Neutrophil (primary cell): ENCODE measurements around the gene RAI1.

Experiments
- H3K27ac ChIP-seq: fragments of 200-600 bp; sonication (generic); 2 replicates; pipeline ENCODE4 v1.5.1; 2016; ENCODE audit warnings: mild to moderate bottlenecking, moderate library complexity
- H3K27me3 ChIP-seq: fragments of 200-600 bp; sonication (generic); 2 replicates; pipeline ENCODE4 v1.6.0; 2016; ENCODE audit warnings: mild to moderate bottlenecking
- H3K36me3 ChIP-seq: fragments of 200-600 bp; sonication (generic); 2 replicates; pipeline ENCODE4 v1.5.1; 2017
- H3K4me1 ChIP-seq, 2 experiments: fragments of 200-600 bp in 1 of 2; sonication (generic) in 1 of 2; 1 replicate in 1 of 2; 2 replicates in 1 of 2; pipeline versions ENCODE4 v1.5.1 to v1.6.1; 2013 to 2016; ENCODE audit warnings: low read depth in 1 of 2, low read length in 1 of 2, mild to moderate bottlenecking in 1 of 2, moderate library complexity in 1 of 2; ENCODE audit not compliant: control insufficient read depth in 1 of 2, insufficient read depth in 1 of 2
- H3K4me3 ChIP-seq, 2 experiments: fragments of 200-600 bp in 1 of 2; sonication (generic) in 1 of 2; 1 replicate in 1 of 2; 2 replicates in 1 of 2; pipeline ENCODE4 v1.5.1; 2013 to 2016; ENCODE audit warnings: low read depth in 1 of 2, low read length in 1 of 2, mild to moderate bottlenecking in 1 of 2, moderate library complexity in 1 of 2
- H3K9me3 ChIP-seq: fragments of 200-600 bp; sonication (generic); 2 replicates; pipeline ENCODE4 v1.5.1; 2016
- TF ChIP-seq, protein P1 (sequence below): fragments of 200-600 bp; sonication (generic); IDR thresholded peaks from 2 replicates; pipeline ENCODE4 v1.5.1; 2016; ENCODE audit warnings: antibody characterized with exemption

Gene RAI1

GRCh38 chr17:17648762-17649161, 32.5 kb upstream of the RAI1 start:
- Histone ChIP-seq H3K4me1 (no peaks in the 10 kb centered on the region), H3K27ac (no peak overlapping the region), H3K9me3 (no peaks in the 10 kb centered on the region), H3K36me3 (no peaks in the 10 kb centered on the region), H3K4me3 (no peak overlapping the region), H3K27me3 (no peaks in the 10 kb centered on the region)
- TF ChIP-seq, protein P1, sequence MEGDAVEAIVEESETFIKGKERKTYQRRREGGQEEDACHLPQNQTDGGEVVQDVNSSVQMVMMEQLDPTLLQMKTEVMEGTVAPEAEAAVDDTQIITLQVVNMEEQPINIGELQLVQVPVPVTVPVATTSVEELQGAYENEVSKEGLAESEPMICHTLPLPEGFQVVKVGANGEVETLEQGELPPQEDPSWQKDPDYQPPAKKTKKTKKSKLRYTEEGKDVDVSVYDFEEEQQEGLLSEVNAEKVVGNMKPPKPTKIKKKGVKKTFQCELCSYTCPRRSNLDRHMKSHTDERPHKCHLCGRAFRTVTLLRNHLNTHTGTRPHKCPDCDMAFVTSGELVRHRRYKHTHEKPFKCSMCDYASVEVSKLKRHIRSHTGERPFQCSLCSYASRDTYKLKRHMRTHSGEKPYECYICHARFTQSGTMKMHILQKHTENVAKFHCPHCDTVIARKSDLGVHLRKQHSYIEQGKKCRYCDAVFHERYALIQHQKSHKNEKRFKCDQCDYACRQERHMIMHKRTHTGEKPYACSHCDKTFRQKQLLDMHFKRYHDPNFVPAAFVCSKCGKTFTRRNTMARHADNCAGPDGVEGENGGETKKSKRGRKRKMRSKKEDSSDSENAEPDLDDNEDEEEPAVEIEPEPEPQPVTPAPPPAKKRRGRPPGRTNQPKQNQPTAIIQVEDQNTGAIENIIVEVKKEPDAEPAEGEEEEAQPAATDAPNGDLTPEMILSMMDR = no peak

DNA sequence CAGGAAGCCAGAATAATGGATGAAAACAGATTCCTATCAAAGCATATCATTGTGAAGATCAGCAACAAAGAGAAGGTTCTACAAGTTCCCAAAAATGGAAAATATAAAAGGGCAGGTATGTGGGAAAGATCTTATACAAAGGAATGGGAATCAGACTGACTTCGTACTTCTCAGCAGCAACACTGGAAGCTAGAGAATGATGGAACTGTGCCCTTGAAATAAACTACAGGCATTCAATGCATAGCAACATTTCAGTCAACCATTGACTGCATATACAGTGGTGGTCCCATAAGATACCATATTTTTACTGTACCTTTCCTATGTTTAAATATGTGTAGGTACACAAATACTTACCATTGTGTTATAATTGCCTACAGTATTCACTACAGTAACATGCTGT, 30.3 kb upstream of the RAI1 start:
- TF ChIP-seq, protein P1 = no peak

DNA sequence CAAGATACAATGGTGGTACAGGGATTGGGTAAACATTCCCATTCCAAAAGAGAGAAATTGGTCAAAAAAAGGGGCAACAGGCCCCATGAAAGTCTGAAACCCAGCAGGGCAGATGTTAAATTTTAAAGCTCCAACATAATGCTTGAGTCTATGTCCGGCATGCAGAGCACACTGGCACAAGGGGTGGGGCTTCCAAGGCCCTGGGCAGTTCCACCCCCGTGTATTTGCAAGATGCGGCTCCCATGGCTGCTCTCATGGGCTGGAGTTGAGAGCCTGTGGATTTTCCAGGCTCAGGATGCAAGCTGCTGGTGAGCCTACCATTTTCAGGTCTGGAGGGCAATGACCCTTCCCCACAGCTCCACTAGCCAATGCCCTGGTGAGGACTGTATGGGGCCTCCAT, 27.9 kb upstream of the RAI1 start:
- H3K4me3 ChIP-seq = no peak overlapping the region
- no peak overlapping the region for H3K27ac ChIP-seq
- TF ChIP-seq, protein P1 = no peak
- H3K4me1 ChIP-seq = no peaks in the 10 kb centered on the region
- H3K36me3 ChIP-seq = no peaks in the 10 kb centered on the region
- no peaks in the 10 kb centered on the region for H3K27me3 ChIP-seq
- H3K9me3 ChIP-seq = no peaks in the 10 kb centered on the region

More for the DNA sequence above, 30.3 kb upstream of the RAI1 start:
- Histone ChIP-seq H3K27me3 (no peaks in the 10 kb centered on the region), H3K27ac (no peak overlapping the region), H3K9me3 (no peaks in the 10 kb centered on the region), H3K36me3 (no peaks in the 10 kb centered on the region), H3K4me1 (no peaks in the 10 kb centered on the region), H3K4me3 (no peak overlapping the region)

GRCh38 chr17:17659340-17659739, 21.9 kb upstream of the RAI1 start:
- no peaks in the 10 kb centered on the region for H3K4me1 ChIP-seq
- H3K4me3 ChIP-seq = no peak overlapping the region
- H3K27me3 ChIP-seq = peaks cover 7% of the 10 kb centered on the region
- TF ChIP-seq, protein P1 = no peak
- no peaks in the 10 kb centered on the region for H3K36me3 ChIP-seq
- no peak overlapping the region for H3K27ac ChIP-seq
- H3K9me3 ChIP-seq = no peaks in the 10 kb centered on the region

DNA sequence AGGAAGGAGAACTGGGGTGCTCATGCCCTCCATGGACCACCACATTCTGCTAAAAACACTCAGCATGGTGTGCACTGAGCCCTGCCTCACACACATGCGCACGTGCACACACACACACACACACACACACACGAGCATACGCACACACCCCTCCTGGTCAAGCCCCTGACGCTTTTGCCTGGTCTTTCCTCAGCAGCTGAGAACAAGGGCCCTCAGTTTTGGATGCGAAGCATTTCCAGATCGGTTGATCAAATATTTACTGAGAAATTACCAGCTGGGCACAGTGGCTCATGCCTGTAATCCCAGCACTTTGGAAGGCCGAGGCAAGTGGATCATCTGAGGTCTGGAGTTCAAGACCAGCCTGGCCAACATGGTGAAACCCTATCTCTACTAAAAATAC, 20.1 kb upstream of the RAI1 start:
- Histone ChIP-seq H3K4me1 (no peaks in the 10 kb centered on the region), H3K27ac (no peak overlapping the region), H3K9me3 (no peaks in the 10 kb centered on the region), H3K27me3 (peaks cover 7% of the 10 kb centered on the region), H3K36me3 (no peaks in the 10 kb centered on the region), H3K4me3 (no peak overlapping the region)
- TF ChIP-seq, protein P1 = no peak

GRCh38 chr17:17661834-17662385, 19.3 kb upstream of the RAI1 start:
- no peaks in the 10 kb centered on the region for H3K9me3 ChIP-seq
- H3K4me3 ChIP-seq = no peak overlapping the region
- no peak overlapping the region for H3K27ac ChIP-seq
- no peaks in the 10 kb centered on the region for H3K4me1 ChIP-seq
- no peaks in the 10 kb centered on the region for H3K36me3 ChIP-seq
- TF ChIP-seq, protein P1 = no peak
- peaks cover 7% of the 10 kb centered on the region for H3K27me3 ChIP-seq
